GM18873 (cell line): ENCODE data around the gene FAM20C.

Source experiments
- ATAC-seq: cut with Tn5 transposase; IDR thresholded peaks from one replicate; pipeline ENCODE4 v1.9.1; 2021; ENCODE audit warnings: mild to moderate bottlenecking, moderate library complexity, moderate number of reproducible peaks; ENCODE audit not compliant: unreplicated experiment, low FRiP score

Gene FAM20C

DNA sequence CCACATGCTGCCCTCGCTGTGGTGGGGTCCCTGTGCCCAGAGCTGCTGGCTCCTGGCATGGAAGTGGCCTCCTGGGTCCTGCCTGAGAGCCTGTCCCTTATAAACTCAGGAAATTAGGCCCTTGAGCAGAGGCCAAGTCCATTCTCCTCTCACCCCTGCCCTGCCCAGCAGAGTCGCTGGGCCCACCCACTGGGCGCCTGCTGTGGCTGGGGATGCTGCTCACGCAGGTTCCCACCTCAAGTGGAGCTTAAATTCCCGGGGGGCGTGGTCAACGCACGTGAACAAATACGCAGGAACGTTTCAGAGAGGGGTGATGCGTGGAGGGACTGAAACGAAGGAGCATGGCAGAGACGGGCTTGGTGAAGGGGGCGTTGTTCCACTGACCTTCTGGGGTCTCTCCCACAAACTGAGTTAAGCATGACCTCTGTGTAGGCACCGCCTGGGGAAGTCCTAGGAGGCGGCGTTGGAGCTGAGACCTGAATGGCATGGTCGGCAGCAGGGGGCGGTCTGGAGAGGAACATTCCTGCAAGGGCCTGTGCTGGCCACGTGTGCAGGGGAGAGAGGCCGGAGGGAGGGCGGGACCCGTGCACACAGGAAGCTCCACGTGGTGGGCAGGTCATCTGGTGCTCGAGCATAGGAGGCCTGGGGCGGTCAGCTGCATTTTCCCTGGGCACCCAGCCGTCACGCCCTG is 27.9 kb downstream of the FAM20C start:
- ATAC-seq: no peak

DNA sequence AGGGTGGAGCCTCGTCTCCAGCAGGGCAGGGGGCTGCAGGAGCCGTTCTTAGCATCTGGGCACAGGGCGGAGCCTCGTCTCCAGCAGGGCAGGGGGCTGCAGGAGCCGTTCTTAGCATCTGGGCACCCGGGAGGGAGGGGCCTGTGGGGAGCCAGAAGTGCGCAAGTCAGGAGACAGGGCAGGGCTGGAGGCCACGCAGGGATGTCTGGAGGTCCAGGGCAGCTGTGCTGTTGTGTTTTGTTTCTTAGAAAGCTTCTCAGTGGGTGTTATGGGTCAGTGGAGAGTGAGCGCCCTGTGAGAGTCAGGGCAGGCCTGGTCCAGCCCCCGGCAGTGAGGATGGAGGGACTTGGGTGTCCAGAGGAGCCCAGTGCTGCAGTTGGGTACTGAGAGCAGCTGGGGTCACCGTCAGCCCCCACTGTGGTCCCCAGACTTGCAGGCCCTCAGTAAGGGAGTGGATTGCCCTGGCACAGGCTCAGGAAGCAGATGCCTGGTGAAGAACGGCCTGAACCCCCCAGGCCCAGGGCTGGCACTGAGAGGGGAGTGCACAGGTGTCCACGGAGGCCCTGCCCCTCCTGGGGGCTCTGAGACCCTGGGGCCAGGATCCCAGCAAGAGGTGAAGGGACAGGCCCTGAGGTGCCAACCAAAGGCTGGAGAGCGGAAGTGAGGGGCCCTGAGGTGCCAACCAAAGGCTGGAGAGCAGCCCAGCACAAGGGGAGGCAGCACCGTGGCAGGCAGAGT is 29.8 kb downstream of the FAM20C start:
- ATAC-seq: no peak

DNA sequence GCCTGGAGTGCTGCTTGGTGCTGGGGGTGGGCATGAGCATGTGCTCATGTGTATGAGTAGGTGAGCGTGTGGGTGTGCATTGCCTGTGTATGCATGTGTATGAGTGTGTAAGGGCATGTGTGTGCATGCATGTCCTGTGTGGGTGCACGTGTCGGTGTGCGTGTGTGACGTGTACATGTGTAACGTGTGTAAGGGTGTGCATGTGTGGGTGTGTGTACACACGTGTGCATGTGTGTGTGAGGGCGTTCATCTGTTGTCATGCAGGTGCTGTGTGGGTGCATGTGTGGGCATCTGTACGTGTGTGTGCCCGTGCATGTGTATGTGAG is 30.3 kb downstream of the FAM20C start:
- ATAC-seq: no peak

DNA sequence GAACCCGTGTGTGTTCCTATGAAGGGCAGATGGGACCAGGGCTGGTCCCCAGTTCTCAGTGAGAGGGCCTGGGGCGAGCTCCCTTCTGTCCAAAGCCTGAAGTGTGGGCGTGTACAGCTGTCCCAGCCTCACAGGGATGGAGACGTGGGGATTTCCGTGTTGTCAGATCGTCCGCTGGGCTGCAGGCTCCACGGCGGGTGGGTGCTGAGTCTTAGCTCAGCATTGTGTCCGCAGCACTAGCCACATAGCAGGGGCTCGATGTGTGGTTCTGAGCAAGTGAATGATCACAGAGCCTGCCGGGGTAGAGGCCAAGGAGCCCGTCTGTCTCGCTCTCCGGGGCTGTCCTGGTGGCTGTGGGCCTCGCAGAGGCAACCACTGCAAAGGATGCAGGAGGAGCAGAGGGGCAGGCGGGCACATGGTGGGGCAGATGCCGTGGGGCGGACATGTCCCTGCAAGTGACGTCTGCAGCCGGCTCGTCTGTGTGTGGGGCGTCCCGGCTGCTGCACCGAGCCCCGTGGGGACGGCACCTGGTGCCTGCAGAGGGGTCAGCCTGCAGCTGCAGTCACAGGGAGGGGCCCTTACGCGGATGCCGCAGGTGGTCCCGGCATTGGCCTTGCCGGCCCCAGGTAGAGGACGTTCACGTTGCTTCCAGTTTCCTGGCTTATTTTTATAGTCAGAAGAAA is 30.9 kb downstream of the FAM20C start:
- no peak for ATAC-seq

DNA sequence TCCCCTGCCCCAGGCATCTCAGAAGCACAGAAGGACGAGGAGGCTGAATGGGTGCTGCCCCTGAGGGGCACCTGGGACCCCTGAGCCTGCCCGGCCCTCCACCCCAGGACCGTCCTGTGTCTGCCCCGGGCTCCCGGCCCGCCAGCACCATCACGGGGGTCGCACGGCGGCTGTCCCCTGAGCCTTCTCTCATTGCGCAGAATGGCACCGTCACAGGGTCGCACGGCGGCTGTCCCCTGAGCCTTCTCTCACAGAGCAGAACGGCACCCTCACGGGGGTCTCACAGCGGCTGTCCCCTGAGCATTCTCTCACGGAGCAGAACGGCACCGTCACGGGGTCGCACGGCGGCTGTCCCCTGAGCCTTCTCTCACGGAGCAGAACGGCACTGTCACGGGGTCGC is 31.5 kb downstream of the FAM20C start:
- ATAC-seq: no peak

DNA sequence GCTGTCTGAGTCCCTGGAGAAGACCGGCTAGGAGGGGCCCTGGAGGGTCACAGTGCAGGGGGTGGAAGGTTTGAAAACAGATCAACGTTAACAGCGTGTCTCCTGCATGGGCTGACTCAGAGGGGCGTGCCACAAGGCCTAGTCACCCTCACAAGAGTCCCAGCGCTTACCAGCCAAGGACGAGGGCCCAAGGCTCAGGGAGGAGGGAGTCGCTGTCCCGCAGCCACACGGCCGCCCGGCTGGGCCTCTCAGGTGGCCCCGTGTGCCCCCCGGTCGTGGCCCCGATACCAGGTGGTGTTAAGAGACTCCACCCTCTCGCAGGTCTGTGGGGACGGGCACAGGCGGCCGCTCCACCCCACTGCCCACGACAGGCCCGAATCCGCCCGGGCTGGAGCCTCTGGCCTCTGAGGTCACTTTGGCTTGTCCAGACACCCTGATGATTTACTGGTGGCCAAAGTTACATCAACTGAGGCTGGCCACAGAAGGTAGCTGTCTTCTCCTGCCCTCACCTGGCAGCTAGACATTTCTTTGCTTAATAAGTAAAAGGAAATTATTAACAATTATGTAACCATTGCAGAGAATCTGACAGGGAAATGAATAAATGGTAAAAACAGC is 34.0 kb downstream of the FAM20C start:
- ATAC-seq: no peak

DNA sequence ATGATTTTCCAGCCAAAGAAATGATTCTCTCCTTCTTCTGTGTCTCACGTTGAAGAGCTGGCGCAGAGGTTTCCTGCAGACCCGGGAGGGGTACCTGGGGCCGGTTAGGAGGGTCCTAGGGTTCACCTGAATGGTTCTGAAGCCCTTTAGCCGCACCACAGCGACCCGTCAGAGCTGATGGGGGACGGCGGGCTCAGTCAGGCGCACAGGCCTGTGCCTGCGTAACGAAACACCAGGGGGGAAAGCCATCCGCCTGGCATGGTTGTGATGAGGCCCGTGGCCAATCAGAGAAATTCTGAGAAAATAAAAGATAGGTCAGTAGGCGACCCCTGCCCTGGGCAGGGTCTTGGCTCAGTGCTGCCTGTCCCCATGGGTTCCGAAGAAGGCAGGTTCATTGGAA is 35.6 kb downstream of the FAM20C start:
- no peak for ATAC-seq

DNA sequence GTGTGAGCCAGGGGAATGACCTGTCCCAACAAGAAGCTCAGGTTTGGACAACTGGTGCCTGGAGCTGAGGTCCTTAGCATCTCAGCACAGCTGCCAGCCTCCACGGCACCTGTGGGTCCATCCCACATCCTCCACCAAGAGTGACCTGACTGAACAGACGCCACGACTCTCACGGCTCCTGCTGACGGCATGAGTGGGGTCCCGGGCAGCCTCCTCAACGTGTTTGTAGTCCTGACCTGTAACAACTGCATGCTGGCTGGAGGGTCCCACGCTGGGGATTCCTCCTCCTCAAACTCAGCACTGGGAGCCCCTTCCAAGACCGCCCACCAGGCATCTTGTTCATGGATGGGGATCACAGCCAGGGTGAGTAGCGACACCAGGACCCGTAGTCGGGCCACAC is 36.2 kb downstream of the FAM20C start:
- ATAC-seq: no peak

DNA sequence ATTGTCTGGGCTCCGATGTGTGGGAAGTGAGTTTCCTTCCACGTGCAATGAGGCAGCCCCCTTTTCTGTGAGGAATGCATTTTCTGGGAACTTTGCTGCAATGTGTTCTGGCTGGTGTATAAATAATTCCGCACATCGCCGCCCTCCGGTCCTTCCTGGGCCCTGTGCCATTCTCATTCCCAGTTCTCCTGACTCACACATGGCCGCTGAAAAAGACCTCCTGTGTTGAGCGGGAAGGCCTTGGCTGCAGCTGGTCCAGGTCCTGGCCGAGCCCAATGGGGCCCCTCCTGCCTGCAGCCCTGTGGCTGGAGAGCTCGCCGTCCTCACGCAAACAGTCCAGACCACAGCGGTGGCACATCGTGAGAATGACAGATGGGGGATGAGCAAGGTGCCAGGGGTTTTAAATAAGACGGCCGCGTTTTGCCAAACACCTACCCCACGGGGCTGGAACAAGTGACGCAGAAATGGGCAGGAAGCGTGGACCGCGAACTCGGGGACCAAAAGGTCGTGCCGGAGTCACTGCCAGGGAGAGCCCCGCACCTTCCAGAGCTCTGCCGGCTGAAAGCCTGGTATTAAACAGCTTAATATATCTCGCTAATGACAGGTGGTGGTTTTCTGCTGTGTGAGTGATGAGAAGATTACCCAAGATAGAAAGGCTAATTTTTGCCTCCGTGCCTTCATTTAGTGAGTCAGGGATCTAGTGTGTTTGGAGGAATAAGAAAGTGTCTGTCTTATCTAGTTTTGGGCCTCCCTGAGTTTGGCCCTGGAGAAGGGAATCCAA is 37.0 kb downstream of the FAM20C start:
- no peak for ATAC-seq

DNA sequence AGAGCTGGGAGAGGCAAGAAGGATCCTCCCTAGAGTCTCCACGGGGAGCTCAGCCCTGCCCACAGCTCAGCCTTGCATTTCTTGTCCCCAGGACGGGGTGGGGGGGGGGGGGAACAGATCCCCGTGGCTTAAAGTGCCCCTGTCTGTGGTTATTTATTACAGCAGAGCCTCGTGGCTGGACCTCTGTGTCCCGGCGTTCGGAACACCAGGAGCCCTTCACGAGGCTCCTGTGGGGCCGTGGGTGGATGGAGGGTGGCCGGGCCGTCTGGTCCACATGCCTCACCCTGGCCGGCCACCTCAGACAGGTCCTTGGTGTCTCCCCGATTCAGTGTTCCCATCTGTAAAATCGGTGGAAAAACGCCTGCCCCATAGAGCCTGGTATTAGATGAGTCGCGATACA is 37.9 kb downstream of the FAM20C start:
- no peak for ATAC-seq

DNA sequence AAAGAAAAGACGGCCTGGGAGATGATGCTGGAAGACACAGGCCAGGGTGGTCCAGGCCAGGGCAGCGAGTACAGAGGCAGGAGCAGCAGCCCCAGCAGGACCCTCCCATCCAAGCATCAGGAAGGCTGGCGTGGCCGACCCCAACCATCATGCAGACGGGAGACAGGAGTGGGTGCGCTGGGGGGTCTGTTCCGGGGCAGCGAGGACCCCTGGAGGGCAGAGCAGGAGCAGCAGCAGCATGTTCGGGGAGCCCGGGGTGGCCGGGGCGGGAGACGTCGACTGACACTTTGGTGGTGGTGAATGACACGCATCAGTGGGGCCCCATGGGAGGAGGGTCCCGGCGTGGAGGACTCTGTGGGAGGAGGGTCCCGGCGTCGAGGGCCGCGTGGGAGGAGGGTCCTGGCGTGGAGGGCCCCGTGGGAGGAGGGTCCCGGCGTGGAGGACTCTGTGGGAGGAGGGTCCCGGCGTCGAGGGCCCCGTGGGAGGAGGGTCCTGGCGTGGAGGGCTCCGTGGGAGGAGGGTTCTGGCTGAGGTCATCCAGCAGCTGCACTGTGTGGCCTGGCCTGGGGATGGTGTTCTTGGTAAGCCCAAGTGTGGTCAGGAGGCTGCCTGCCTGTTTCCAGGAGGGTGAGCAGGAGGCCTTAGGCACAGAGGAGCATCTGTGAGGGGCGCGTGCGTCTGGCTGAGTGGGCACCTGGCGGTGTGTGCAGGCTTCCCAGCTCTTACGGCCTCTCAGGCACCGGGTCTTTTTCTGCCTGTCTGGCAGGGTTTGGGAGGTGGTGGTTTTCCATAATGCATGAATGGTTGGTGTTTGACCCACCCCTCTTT is 38.9 kb downstream of the FAM20C start:
- ATAC-seq: no peak

DNA sequence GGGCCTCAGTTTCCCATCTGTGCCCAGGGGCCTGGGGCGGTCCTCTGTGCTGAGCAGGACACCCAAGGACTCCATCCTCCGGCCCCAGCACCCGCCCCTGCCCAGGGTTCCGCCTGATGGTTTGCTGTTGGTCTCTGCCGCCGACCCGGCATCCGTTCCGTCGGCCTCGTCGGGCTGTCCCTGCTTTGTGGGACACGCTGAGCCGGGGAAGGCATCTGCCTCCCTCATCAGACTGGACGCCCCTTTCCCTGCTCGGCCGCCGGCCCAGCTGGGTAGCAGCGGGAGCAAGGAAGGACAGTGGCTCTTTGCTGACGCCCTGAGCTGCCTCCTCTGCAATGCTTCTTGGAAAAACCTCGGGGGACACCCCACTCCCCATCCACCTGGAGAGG is 39.5 kb downstream of the FAM20C start:
- ATAC-seq: no peak

DNA sequence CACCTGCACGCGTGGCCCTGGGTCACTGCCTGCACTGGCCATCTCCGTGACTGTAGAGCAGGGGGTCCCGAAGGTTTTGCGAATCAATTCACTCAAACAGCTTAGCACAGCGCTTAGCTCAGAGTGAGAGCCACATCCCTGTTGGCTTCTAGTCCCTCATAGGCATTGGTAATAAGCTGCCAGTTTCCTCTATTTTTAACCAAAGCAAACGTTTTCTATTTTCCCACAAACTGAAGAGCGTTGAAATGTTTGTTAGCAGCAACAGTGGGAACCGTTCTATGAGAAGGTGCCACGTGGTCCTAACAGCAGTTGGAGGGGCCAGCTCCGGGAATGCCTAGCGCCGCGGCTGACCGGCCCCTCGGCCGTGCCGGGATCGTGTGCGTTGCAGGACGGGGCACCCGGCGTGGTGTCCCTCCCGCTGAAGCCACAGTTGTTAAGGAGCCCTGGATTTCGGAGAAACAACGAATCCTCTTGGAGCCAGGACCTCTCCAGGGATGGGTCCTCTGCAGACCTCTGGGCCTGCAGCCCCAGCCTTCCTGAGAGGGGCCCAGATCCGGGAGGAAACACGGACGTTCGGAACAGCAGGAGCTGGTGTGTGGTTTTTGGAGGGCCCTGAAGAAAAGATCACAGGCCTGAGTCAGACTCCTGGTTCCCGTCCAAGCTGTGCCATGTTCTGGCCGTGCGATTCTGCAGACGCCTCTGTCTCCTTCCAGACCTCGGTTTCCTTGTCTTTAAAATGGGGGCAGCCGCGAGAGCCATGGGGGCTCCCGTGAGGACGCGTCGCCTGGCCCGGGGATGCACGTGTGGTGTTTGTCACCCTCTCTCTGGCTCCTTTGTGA is 40.3 kb downstream of the FAM20C start:
- no peak for ATAC-seq

DNA sequence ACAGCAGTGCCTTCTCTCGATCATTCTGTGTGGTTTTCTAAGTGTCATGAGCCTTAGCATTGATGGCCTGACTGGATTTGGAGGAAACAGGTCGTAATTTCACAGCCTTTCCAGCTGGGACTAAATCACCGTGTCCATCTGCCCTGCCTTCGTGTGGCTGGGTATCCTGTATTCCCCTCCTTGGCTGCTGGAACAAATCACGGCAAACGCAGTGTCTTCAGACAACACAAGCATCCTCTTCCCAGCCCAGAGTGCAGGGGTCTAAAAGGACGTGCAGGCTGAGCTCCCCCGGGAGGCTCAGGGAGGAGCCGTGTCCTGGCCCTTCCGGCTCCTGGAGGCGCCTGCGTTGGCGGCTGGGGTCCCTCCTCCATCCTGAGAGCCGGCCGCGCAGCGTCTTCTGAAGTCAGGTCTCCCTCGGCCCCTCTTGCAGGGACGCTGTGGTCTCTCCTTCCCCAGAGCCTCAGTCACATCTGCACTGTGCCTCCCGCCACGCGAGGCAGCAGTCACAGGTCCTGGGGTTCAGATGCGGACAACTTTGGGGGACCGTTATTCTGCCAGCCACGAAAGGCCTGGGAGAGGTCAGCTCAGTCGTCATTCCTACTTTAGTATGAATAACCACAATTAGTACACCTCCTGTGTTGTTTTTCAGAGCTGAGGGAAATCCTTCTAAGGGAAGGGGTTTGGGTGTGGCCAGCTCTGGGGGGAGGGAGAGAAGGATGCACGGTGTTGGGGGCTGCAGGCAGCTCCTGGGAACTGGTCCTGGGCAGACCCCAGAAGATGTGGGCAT is 41.1 kb downstream of the FAM20C start:
- ATAC-seq: no peak

DNA sequence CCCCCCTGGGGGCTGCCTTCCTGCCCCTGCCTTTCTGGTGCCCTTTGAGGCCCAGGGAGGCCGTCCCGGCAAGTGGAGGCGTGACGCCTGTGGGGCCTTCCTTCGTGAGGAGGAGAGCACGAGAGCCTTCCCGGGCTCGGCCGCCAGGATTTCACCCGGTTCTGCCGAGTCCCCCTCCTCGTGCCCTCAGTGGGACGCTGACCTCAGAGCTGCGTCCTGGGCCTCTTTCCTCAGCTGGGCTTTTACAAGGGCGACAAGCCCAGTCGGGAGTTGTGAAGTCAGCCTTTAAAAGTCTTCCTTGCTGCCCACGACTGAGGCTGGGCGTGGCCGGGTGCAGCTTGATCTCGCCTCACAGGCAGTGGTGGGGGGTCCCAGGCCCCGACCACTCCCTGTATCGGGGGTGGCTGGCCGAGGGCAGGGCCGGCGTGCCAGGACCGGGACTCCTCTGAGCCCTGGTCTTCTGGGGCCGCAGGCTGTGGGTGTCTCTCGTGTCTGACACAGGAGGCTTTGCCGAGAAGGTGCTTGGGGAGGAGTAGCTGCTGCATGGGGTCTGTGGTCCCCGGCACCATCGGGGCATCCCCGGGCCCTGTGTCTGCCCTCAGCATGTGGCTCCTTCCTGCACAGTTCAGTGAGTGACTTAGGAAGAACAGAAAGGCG is 41.8 kb downstream of the FAM20C start:
- no peak for ATAC-seq

DNA sequence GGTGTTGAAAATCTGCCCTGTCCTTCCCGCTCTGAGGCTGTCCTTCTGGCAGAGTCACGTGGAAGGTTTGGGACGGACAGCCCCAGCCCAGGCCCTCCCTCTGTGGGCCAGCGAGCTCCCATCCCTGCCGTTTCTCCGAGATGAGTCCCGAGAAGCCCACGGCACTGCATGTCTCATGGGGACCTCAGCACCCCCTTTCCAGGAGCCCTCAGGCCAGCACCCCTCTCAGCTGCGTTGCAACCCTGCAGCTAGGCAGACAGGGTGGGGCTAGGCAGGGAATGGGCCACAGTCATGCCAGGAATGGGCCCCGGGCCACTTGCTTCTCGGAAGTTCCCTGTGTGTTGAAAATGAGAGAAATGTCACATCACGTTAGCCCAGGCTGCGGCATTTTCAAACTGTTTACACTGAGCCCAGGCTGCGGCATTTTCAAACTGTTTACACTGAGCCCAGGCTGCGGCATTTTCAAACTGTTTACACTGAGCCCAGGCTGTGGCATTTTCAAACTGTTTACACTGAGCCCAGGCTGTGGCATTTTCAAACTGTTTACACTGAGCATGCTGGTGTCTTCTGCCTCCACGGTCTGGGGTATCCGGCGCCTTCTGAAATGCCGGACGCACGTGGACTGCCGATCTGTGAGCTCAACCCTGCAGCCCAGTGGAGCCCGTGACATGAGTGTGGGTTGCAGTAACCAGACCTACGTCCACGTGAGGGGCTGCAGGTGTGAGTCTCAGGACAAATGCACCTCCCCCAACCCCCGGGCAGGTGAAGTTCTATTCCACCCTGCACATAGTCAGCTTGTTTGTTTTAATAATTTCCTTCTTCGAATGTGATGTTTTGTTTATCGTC is 42.6 kb downstream of the FAM20C start:
- no peak for ATAC-seq
